Endothelial cell of umbilical vein (primary cell): ENCODE measurements around the gene PRSS37. TPM values are rescaled to one million over a fixed set of nuclear protein-coding genes. Genes with fewer than 3 reads are reported as not detected.

Experiments
- BruUV-seq: library from RNA; stranded (reverse); fragments of 400-500 nt; replicated peaks from 2 replicates; lab custom pipeline; 2021; lab: Mats Ljungman, UMichigan
- CTCF ChIA-PET: fragments of 300-600, 350-600 bp; sonication (Branson Sonifier 250); formaldehyde crosslinking; loops from one replicate; lab custom pipeline; 2021; ENCODE audit warnings: antibody characterized with exemption, inconsistent platforms; lab: Charles Lee
- POLR2A ChIA-PET: fragments of 300-600, 350-600 bp; sonication (Branson Sonifier 250); formaldehyde crosslinking; loops from one replicate; lab custom pipeline; 2021; ENCODE audit warnings: antibody characterized with exemption, inconsistent platforms; lab: Charles Lee
- DNase-seq: peaks from one replicate; pipeline ENCODE4 v3.0.0-alpha.2; 2011; ENCODE audit warnings: low read depth, low spot score
- FAIRE-seq: peaks from 2 replicates; lab custom pipeline; 2011; peaks lifted over from hg19 to GRCh38; lab: Jason Lieb, UNC
- H2AFZ ChIP-seq: 2 replicates; pipeline ENCODE4 v1.6.0; 2012; ENCODE audit warnings: low read depth, low read length, control low read depth, inconsistent platforms
- H3K27ac ChIP-seq: 2 replicates; pipeline ENCODE4 v1.5.1; 2011; ENCODE audit warnings: low read depth, mild to moderate bottlenecking, control low read depth, low read length, moderate library complexity; ENCODE audit not compliant: insufficient read depth
- H3K27me3 ChIP-seq, 2 experiments: 2 replicates each; pipeline versions ENCODE4 v1.6.0 to v1.6.1; 2011; ENCODE audit warnings: low read length in 2 of 2, mixed read lengths in 1 of 2; ENCODE audit not compliant: control insufficient read depth in 2 of 2, insufficient read depth in 2 of 2
- H3K36me3 ChIP-seq, 2 experiments: 2 replicates in 1 of 2; 3 replicates in 1 of 2; pipeline ENCODE4 v1.5.1; 2011; ENCODE audit warnings: low read length in 2 of 2, mild to moderate bottlenecking in 1 of 2, moderate library complexity in 1 of 2; ENCODE audit not compliant: control insufficient read depth in 2 of 2, insufficient read depth in 2 of 2; ENCODE audit errors: extremely low read depth in 1 of 2
- H3K4me1 ChIP-seq: 3 replicates; pipeline ENCODE4 v1.5.1; 2011; ENCODE audit warnings: mild to moderate bottlenecking, low read length; ENCODE audit not compliant: control insufficient read depth, insufficient read depth; ENCODE audit errors: extremely low read depth
- H3K4me2 ChIP-seq: 2 replicates; pipeline ENCODE4 v1.6.1; 2011; ENCODE audit warnings: low read length, control low read depth, mixed read lengths; ENCODE audit not compliant: insufficient read depth
- H3K4me3 ChIP-seq, 3 experiments: fragments of 200-600 bp in 1 of 3; sonication (generic), shearing (Covaris generic) in 1 of 3; replicated peaks in 1 of 3; 2 replicates each; pipeline ENCODE4 v1.5.1; 2011 to 2016; ENCODE audit warnings: control low read depth in 3 of 3, low read length in 3 of 3, mild to moderate bottlenecking in 2 of 3, inconsistent platforms in 1 of 3, low read depth in 1 of 3, moderate library complexity in 1 of 3; ENCODE audit not compliant: insufficient read depth in 1 of 3
- H3K79me2 ChIP-seq: 2 replicates; pipeline ENCODE4 v1.6.0; 2012; ENCODE audit warnings: low read length, inconsistent platforms; ENCODE audit not compliant: control insufficient read depth, insufficient read depth
- H3K9ac ChIP-seq: replicated peaks from 2 replicates; pipeline ENCODE3; 2011; ENCODE audit warnings: low read length, control low read depth; ENCODE audit not compliant: insufficient read depth; ENCODE audit errors: extremely low read depth
- H3K9me1 ChIP-seq: replicated peaks from 3 replicates; pipeline ENCODE4 v1.6.0; 2011; ENCODE audit warnings: mild to moderate bottlenecking, low read length; ENCODE audit not compliant: control insufficient read depth, insufficient read depth; ENCODE audit errors: extremely low read depth
- H3K9me3 ChIP-seq: replicated peaks from 2 replicates; pipeline ENCODE4 v1.5.1; 2012; ENCODE audit warnings: low read length, inconsistent platforms; ENCODE audit not compliant: control insufficient read depth, insufficient read depth
- H4K20me1 ChIP-seq: replicated peaks from 2 replicates; pipeline ENCODE3; 2011; ENCODE audit warnings: mild to moderate bottlenecking, low read length; ENCODE audit not compliant: control insufficient read depth, insufficient read depth; ENCODE audit errors: extremely low read depth
- CTCF ChIP-seq, 2 donors: IDR thresholded peaks; 1 replicate in 1 of 2; 2 replicates in 1 of 2; pipeline ENCODE4 v1.5.1; 2011; ENCODE audit warnings: low read length in 2 of 2, mild to moderate bottlenecking in 2 of 2, moderate library complexity in 2 of 2, control low read depth in 1 of 2, inconsistent platforms in 1 of 2, low read depth in 1 of 2; ENCODE audit not compliant: insufficient read depth in 1 of 2; ENCODE audit errors: extremely low read depth in 1 of 2
- EZH2 ChIP-seq: IDR thresholded peaks from 2 replicates; pipeline ENCODE4 v1.6.1; 2012; ENCODE audit warnings: borderline replicate concordance, low read depth, mild to moderate bottlenecking, moderate library complexity, low read length, inconsistent platforms; ENCODE audit not compliant: severe bottlenecking
- FOS ChIP-seq: IDR thresholded peaks from 2 replicates; pipeline ENCODE4 v1.6.1; 2011; ENCODE audit warnings: mild to moderate bottlenecking, low read length, moderate library complexity, borderline replicate concordance; ENCODE audit not compliant: insufficient read depth
- GATA2 ChIP-seq: IDR thresholded peaks from 2 replicates; pipeline ENCODE4 v1.7.0; 2011; ENCODE audit warnings: low read depth, mild to moderate bottlenecking, moderate library complexity, mixed read lengths, low read length; ENCODE audit not compliant: insufficient read length, insufficient read depth
- JUN ChIP-seq: IDR thresholded peaks from 2 replicates; pipeline ENCODE4 v1.6.1; 2011; ENCODE audit warnings: borderline replicate concordance, low read depth; ENCODE audit not compliant: insufficient read length, insufficient read depth
- MAX ChIP-seq: IDR thresholded peaks from 2 replicates; pipeline ENCODE4 v1.6.1; 2011; ENCODE audit not compliant: insufficient read depth, insufficient read length
- MYC ChIP-seq: IDR thresholded peaks from one replicate; pipeline ENCODE4 v1.6.1; 2011; ENCODE audit warnings: mild to moderate bottlenecking, low read depth, low read length
- POLR2A ChIP-seq: IDR thresholded peaks from 2 replicates; pipeline ENCODE4 v1.6.1; 2012; ENCODE audit warnings: low read depth, mild to moderate bottlenecking, control low read depth, low read length
- POLR2AphosphoS5 ChIP-seq: IDR thresholded peaks from 2 replicates; pipeline ENCODE4 v1.6.1; 2012; ENCODE audit warnings: low read depth, mild to moderate bottlenecking, control low read depth, low read length, moderate library complexity; ENCODE audit not compliant: insufficient read depth
- dilution Hi-C: fragments of 300-500 bp; cut with MboI; formaldehyde crosslinking; loops from one replicate; pipeline ENCODE4 v1.15.0; 2019; ENCODE audit warnings: low sequenced_read_pairs; ENCODE audit not compliant: extremely low pct_ligation_motif_present
- intact Hi-C: fragments of 100-400 bp; cut with micrococcal nuclease; formaldehyde crosslinking; loops from one replicate; pipeline ENCODE4 v1.10.0; 2022
- polyA plus RNA-seq, 4 experiments: library from polyadenylated mRNA; depleted of rRNA in 3 of 4; stranded (reverse) in 3 of 4; unstranded in 1 of 4; fragments of >200 nt; gene quantifications; 2 replicates each; pipeline versions ENCODE4 v1.2.1 to v1.2.3, GENCODE V29; 2011 to 2012; ENCODE audit warnings: missing spikeins in 1 of 4
- total RNA-seq: library from RNA; stranded (reverse); gene quantifications from 2 replicates; pipeline ENCODE4 v1.2.3, GENCODE V29; 2021

PRSS37 gene
- total and polyA plus RNA-seq, 2 donors (not counting 3 experiments of a cell fraction or from before 2014, with no cell fraction given) = not detected

- TF ChIP-seq FOS (no peak), EZH2 (no peak), POLR2AphosphoS5 (no peak), MYC (no peak), MAX (no peak), GATA2 (no peak), POLR2A (no peak), CTCF (IDR thresholded peaks at IDR 0.05; ENCODE audit: extremely low read depth in 1 of 2, insufficient read depth in 1 of 2, low read depth in 1 of 2, low read length in 2 of 2) (no peak), JUN (no peak)
- BruUV-seq = no TSS peak
- Histone ChIP-seq H3K4me2 (no peak overlapping the region), H3K27me3 (no peaks in the 10 kb centered on the region), H3K9me3 (no peaks in the 10 kb centered on the region), H3K9me1 (no peaks in the 10 kb centered on the region), H3K9ac (no peak overlapping the region), H3K36me3 (no peaks in the 10 kb centered on the region), H2AFZ (no peak overlapping the region), H3K4me3 (no peak overlapping the region), H3K79me2 (no peaks in the 10 kb centered on the region), H4K20me1 (no peaks in the 10 kb centered on the region), H3K4me1 (no peaks in the 10 kb centered on the region), H3K27ac (no peak overlapping the region)
- dilution Hi-C loops = no loop called here
- FAIRE-seq = no peak
- DNase-seq = no peak
- CTCF ChIA-PET = no interaction called here
- intact Hi-C loops = no loop called here
- POLR2A ChIA-PET = no interaction called here
These were observed 23.6 kb upstream of the PRSS37 start for GRCh38 chr7:141864765-141865447.
